ENCODE measurements around the gene UBE2J1. TPM values are rescaled to one million over a fixed set of nuclear protein-coding genes. Genes with fewer than 3 reads are reported as not detected.

Gene UBE2J1
- total RNA-seq, 1 donor from 2014 or later: 32.0 TPM

DNA sequence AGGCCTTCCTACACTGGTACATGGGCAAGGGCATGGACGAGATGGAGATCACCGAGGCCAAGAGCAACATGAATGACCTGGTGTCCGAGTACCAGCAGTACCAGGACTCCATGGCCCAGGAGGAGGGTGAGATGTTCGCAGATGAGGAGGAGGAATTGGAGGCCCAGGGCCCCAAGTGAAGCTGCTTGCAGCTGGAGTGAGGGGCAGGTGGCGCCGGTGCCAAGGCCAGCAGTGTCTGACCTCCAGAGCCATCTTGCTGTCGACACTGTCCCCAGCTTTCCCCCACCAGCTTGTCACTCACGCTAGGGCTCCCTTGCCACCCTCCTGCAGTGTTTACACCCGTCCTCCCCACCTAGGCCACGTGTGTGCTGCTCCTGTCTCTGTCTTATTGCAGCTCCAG, 49.6 kb downstream of the UBE2J1 start:
- no peak overlapping the region for H3K27ac Mint-ChIP-seq
- H3K4me3 Mint-ChIP-seq: no peak overlapping the region
- no peak for DNase-seq (ENCODE audit: extremely low spot score, unreplicated experiment)
- no peaks in the 10 kb centered on the region for H3K36me3 Mint-ChIP-seq
- TF ChIP-seq, protein P1, sequence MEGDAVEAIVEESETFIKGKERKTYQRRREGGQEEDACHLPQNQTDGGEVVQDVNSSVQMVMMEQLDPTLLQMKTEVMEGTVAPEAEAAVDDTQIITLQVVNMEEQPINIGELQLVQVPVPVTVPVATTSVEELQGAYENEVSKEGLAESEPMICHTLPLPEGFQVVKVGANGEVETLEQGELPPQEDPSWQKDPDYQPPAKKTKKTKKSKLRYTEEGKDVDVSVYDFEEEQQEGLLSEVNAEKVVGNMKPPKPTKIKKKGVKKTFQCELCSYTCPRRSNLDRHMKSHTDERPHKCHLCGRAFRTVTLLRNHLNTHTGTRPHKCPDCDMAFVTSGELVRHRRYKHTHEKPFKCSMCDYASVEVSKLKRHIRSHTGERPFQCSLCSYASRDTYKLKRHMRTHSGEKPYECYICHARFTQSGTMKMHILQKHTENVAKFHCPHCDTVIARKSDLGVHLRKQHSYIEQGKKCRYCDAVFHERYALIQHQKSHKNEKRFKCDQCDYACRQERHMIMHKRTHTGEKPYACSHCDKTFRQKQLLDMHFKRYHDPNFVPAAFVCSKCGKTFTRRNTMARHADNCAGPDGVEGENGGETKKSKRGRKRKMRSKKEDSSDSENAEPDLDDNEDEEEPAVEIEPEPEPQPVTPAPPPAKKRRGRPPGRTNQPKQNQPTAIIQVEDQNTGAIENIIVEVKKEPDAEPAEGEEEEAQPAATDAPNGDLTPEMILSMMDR (conservative IDR thresholded peaks at IDR 0.05): no peak
- H3K27me3 Mint-ChIP-seq: no peaks in the 10 kb centered on the region
- peaks cover 16% of the 10 kb centered on the region for H3K4me1 Mint-ChIP-seq (ENCODE audit: unreplicated experiment)
- no peaks in the 10 kb centered on the region for H3K9me3 Mint-ChIP-seq

GRCh38 chr6:89302195-89302770, 50.2 kb downstream of the UBE2J1 start:
- TF ChIP-seq, protein P1 (conservative IDR thresholded peaks at IDR 0.05): no peak
- Mint-ChIP-seq H3K36me3 (no peaks in the 10 kb centered on the region), H3K27me3 (no peaks in the 10 kb centered on the region), H3K4me1 (ENCODE audit: unreplicated experiment) (peaks cover 19% of the 10 kb centered on the region), H3K4me3 (no peak overlapping the region), H3K9me3 (no peaks in the 10 kb centered on the region), H3K27ac (no peak overlapping the region)
- DNase-seq (ENCODE audit: extremely low spot score, unreplicated experiment): no peak

DNA sequence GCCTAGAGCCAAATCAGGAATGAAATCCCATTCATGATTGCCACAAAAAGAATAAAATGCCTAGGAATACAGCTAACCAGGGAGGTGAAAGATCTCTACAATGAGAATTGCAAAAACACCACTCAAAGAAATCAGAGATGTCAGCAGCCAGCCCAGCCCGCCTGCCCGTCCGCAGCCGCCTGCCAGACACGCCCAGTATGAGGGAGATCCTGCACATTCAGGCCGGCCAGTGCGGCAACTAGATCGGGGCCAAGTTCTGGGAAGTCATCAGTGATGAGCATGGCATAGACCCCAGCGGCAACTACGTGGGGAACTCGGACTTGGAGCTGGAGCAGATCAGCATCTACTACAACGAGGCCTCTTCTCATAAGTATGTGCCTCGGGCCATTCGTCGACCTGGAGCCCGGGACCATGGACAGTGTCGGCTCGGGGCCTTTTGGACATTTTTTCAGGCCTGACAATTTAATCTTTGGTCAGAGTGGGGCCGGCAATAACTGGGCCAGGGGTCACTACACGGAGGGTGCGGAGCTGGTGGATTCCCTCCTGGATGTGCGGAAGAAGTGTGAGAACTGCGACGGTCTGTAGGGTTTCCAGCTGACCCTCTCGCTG, 50.8 kb downstream of the UBE2J1 start:
- no peak for DNase-seq (ENCODE audit: extremely low spot score, unreplicated experiment)
- no peaks in the 10 kb centered on the region for H3K27me3 Mint-ChIP-seq
- H3K9me3 Mint-ChIP-seq: no peaks in the 10 kb centered on the region
- no peak overlapping the region for H3K4me3 Mint-ChIP-seq
- peaks cover 19% of the 10 kb centered on the region for H3K4me1 Mint-ChIP-seq (ENCODE audit: unreplicated experiment)
- H3K27ac Mint-ChIP-seq: no peak overlapping the region
- no peaks in the 10 kb centered on the region for H3K36me3 Mint-ChIP-seq
- TF ChIP-seq, protein P1 (conservative IDR thresholded peaks at IDR 0.05): no peak

DNA sequence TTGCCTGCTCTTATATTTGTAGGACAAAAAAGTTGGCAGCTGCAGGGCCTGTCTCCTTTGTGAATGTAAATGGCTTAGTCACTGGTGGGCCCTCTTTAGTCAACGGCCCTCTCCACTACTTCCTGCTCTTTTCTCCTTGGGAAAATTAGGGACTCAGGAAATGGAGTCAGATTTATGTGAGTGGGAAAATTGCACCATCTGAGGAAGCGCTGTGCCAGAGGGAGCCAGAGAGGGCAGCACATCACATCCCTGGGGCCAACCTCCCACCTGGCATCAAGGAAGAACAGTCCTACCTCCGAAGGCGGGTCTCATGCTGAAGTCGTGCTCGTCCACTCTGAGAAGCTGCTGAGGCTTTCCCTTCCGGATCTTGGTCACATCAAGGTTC, 53.1 kb downstream of the UBE2J1 start:
- Mint-ChIP-seq H3K36me3 (no peaks in the 10 kb centered on the region), H3K4me3 (no peak overlapping the region), H3K9me3 (no peaks in the 10 kb centered on the region), H3K27ac (no peak overlapping the region), H3K27me3 (no peaks in the 10 kb centered on the region), H3K4me1 (ENCODE audit: unreplicated experiment) (peaks cover 19% of the 10 kb centered on the region)
- TF ChIP-seq, protein P1 (conservative IDR thresholded peaks at IDR 0.05): no peak
- no peak for DNase-seq (ENCODE audit: extremely low spot score, unreplicated experiment)

DNA sequence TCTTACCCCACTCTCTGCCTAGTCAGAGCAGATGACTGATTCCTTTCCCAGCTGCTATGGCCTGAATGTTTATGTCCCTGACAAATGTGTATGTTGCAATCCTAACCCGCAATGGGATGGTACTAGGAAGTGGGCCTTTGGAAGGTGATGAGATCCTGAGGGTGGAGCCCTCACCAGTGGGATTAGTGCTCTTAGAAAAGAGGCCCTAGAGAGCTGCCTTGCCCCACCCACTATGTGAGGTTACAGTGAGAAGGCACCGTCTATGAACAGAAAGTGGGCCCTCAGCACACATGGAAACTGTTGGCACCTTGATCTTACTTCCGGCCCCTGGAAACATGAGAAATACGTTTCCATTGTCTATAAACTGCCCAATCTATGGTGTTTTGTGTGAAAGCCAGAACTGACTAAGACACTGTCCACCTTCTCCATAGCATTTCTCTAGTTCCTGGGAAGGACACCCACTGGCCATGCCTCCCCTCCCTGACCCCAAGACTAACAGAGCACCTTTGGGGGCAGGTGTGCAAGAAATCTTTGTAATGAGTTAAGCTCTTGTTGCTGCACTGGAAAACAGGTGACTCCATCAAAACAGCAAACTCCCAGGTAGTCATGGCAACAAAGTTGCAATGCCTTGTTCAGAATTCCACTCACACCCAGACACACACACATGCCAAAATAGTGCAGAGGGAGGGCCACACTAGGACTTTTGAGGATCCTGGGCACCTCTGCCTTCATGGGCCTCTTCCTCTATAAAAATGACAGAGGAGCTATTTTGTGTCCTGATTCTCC, 53.6 kb downstream of the UBE2J1 start:
- Mint-ChIP-seq H3K27ac (peak overlapping the region; percentile 67), H3K27me3 (no peaks in the 10 kb centered on the region), H3K4me3 (no peak overlapping the region), H3K36me3 (no peaks in the 10 kb centered on the region), H3K4me1 (ENCODE audit: unreplicated experiment) (peaks cover 19% of the 10 kb centered on the region), H3K9me3 (no peaks in the 10 kb centered on the region)
- no peak for DNase-seq (ENCODE audit: extremely low spot score, unreplicated experiment)
- TF ChIP-seq, protein P1 (conservative IDR thresholded peaks at IDR 0.05): no peak

All from type B pancreatic cell (in vitro differentiated cells).